ENCODE data around the gene C13orf46. TPM values are rescaled to one million over a fixed set of nuclear protein-coding genes. Genes with fewer than 3 reads are reported as not detected.

Gene C13orf46
- total and polyA plus RNA-seq, 8 donors = 0.58 to 32.6 (median 8.7) TPM; not detected in 1

GRCh38 chr13:113960276-113960948, 13.5 kb downstream of the C13orf46 start:
- 82 to 86% (median 84%) methylated on average over 6 of the region's 6 CpGs for WGBS, 5 donors
- H3K27ac ChIP-seq = no peak overlapping the region
- H3K4me1 ChIP-seq = no peaks in the 10 kb centered on the region
- intact Hi-C loops (cut with DNase I; ENCODE audit: low total_unique reads) = no loop called here
- H3K9me3 ChIP-seq = peaks cover 0 to 5% (median 0%) of the 10 kb centered on the region in 4 donors
- H3K4me3 ChIP-seq = no peak overlapping the region
- TF ChIP-seq EP300 (IDR thresholded peaks at IDR 0.05) (no peak), POLR2AphosphoS5 (IDR thresholded peaks at IDR 0.05) (no peak), POLR2A (IDR thresholded peaks at IDR 0.05) (no peak), CTCF (IDR thresholded peaks at IDR 0.05) (no peak)
- DNase-seq = no peak
- H3K36me3 ChIP-seq = peaks cover 5 to 20% (median 9%) of the 10 kb centered on the region in 4 donors
- H3K27me3 ChIP-seq = no peaks in the 10 kb centered on the region

DNA sequence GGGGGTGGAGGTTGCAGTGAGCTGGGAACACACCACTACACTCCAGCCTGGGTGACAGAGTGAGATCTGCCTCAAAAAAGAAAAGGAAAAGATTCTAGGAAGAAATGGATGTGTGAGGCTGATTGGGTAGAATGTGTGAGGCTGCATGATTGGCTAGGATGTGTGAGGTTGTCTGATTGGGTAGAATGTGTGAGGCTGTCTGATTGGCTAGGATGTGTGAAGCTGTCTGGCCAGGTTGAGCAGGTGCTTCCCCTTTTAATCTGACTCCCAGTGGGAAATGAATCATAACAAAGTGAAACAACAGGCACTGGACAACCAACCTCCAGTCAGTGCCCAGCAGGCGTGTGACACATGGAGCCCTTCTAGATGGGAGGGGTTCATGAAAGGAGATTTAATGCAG, 14.7 kb downstream of the C13orf46 start:
- H3K9me3 ChIP-seq = peaks cover 0 to 5% (median 0%) of the 10 kb centered on the region in 4 donors
- peaks cover 11 to 26% (median 21%) of the 10 kb centered on the region in 4 donors for H3K36me3 ChIP-seq
- no peak overlapping the region for H3K4me3 ChIP-seq
- H3K27me3 ChIP-seq = no peaks in the 10 kb centered on the region
- no peak for TF ChIP-seq POLR2AphosphoS5 (IDR thresholded peaks at IDR 0.05)
- no peak for TF ChIP-seq POLR2A (IDR thresholded peaks at IDR 0.05)
- no peak for TF ChIP-seq EP300 (IDR thresholded peaks at IDR 0.05)
- TF ChIP-seq CTCF (IDR thresholded peaks at IDR 0.05) = no peak
- H3K27ac ChIP-seq = no peak overlapping the region
- no peaks in the 10 kb centered on the region for H3K4me1 ChIP-seq
- WGBS, 5 donors = 46 to 82% (median 67%) methylated on average over 1 of the region's 1 CpG
- intact Hi-C loops (cut with DNase I; ENCODE audit: low total_unique reads) = no loop called here
- peak in 1 of 2 donors; percentile 66 for DNase-seq

DNA sequence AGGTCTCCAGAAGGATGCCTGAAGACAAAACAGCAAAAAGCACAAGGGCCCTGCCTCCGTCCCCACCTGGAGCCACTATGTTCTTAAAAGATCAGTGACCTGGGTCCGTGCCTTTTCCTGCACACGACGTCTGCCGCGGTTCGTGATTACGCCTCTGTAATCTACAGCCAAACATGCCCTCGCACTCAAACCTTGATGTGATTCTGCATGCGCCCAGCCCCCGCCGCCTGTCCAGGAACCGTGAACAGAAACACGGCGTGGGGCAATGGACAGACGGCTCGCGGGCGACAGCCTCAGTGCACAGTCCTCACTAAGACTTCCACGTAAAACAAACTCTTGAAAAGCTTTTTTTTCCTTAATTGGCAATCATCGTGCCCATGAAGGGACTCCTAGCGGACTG, 15.5 kb downstream of the C13orf46 start:
- no peak for TF ChIP-seq EP300 (IDR thresholded peaks at IDR 0.05)
- TF ChIP-seq POLR2AphosphoS5 (IDR thresholded peaks at IDR 0.05) = no peak
- no peak for TF ChIP-seq POLR2A (IDR thresholded peaks at IDR 0.05)
- no peak for TF ChIP-seq CTCF (IDR thresholded peaks at IDR 0.05)
- peaks cover 13 to 31% (median 29%) of the 10 kb centered on the region in 4 donors for H3K36me3 ChIP-seq
- intact Hi-C loops (cut with DNase I; ENCODE audit: low total_unique reads) = no loop called here
- peaks cover 0 to 5% (median 0%) of the 10 kb centered on the region in 4 donors for H3K9me3 ChIP-seq
- no peak for DNase-seq
- H3K27me3 ChIP-seq = no peaks in the 10 kb centered on the region
- H3K4me1 ChIP-seq = no peaks in the 10 kb centered on the region
- WGBS, 5 donors = 92 to 96% (median 94%) methylated on average over 22 of the region's 22 CpGs
- no peak overlapping the region for H3K27ac ChIP-seq
- no peak overlapping the region for H3K4me3 ChIP-seq

DNA sequence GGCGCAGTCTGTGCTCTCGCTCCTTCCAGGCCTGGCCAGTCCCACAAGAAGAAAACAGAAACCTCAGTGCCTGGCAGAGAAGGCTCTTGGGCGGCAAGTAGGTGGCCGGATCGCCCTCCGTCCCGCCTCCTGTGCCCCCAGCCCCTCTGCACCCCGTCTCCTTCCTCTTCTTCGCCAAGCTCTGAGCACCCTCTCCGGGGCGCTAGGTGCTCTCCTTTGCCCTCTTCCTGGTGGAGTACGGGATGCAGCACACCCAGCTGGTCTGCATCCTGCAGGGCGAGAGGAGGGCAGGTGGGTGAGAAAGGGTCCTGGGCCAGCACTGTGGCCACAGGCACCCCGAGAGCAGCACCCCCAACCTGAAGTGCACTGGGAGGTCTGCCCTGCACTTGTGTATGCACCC, 17.3 kb downstream of the C13orf46 start:
- TF ChIP-seq POLR2A (IDR thresholded peaks at IDR 0.05) (no peak), POLR2AphosphoS5 (IDR thresholded peaks at IDR 0.05) (no peak), EP300 (IDR thresholded peaks at IDR 0.05) (no peak), CTCF (IDR thresholded peaks at IDR 0.05) (no peak)
- Histone ChIP-seq H3K27me3 (no peaks in the 10 kb centered on the region), H3K9me3 (peaks cover 0 to 5% (median 0%) of the 10 kb centered on the region in 4 donors), H3K4me1 (peaks cover under 1 to 4% (median 2%) of the 10 kb centered on the region in 4 donors), H3K36me3 (peaks cover 13 to 35% (median 30%) of the 10 kb centered on the region in 4 donors), H3K27ac (no peak overlapping the region), H3K4me3 (no peak overlapping the region)
- no peak for DNase-seq
- WGBS, 5 donors = 93 to 97% (median 94%) methylated on average over 14 of the region's 14 CpGs
- intact Hi-C loops (cut with DNase I; ENCODE audit: low total_unique reads) = no loop called here
